Measurements from ENCODE around the gene ZCCHC7.
A peak's percentile ranks its signal among the peaks of the same experiment; 100 is the strongest.
"Not testable (repeated sequence)": the region's sequence is repeated elsewhere in the genome, so short reads cannot be mapped to it uniquely, and the experiment has no call there.

ZCCHC7 gene

DNA sequence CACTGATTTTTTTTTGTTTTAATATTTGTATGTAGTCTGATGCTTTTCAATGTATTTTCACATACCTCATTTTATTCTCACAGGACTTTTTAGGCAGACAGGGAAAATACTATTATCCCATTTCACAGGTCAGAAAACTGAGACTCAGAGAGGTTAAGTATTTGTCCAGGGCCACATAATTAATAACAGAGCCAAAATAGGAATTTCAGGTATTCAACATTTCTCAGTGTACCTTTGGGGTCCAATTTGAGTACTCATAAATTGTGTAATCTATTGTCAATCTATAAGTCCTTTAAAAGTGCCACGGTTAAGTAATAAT, 181.4 kb downstream of the ZCCHC7 start:
- Histone ChIP-seq H3K79me2 (ENCODE audit: control insufficient read depth, low read length) (peaks cover 76% of the 10 kb centered on the region), H3K27me3 (ENCODE audit: control insufficient read depth, low read length) (no peaks in the 10 kb centered on the region), H3F3A (ENCODE audit: control insufficient read depth, insufficient read depth) (peaks cover 57% of the 10 kb centered on the region), H3K27ac (ENCODE audit: low read depth, low read length) (peak overlapping the region; percentile 99), H3K4me2 (ENCODE audit: low read length) (peak overlapping the region; percentile 83), H3K9me3 (ENCODE audit: control insufficient read depth, insufficient read depth, low read length) (no peaks in the 10 kb centered on the region), H4K20me1 (ENCODE audit: control insufficient read depth, insufficient read depth, low read depth, low read length) (no peaks in the 10 kb centered on the region), H3K4me1 (ENCODE audit: control insufficient read depth, low read length) (peaks cover 93% of the 10 kb centered on the region), H3K4me3 (ENCODE audit: low read length) (peak overlapping the region; percentile 65), H3K9me2 (replicated peaks; ENCODE audit: control insufficient read depth, low read length) (no peaks in the 10 kb centered on the region), H3K36me3 (ENCODE audit: control insufficient read depth, low read length) (peaks cover 70% of the 10 kb centered on the region)
- TF ChIP-seq EZH2phosphoT487 (IDR thresholded peaks at IDR 0.05; ENCODE audit: borderline replicate concordance, low read length) = no peak
- TF ChIP-seq, protein P1, sequence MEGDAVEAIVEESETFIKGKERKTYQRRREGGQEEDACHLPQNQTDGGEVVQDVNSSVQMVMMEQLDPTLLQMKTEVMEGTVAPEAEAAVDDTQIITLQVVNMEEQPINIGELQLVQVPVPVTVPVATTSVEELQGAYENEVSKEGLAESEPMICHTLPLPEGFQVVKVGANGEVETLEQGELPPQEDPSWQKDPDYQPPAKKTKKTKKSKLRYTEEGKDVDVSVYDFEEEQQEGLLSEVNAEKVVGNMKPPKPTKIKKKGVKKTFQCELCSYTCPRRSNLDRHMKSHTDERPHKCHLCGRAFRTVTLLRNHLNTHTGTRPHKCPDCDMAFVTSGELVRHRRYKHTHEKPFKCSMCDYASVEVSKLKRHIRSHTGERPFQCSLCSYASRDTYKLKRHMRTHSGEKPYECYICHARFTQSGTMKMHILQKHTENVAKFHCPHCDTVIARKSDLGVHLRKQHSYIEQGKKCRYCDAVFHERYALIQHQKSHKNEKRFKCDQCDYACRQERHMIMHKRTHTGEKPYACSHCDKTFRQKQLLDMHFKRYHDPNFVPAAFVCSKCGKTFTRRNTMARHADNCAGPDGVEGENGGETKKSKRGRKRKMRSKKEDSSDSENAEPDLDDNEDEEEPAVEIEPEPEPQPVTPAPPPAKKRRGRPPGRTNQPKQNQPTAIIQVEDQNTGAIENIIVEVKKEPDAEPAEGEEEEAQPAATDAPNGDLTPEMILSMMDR (IDR thresholded peaks at IDR 0.05; ENCODE audit: low read depth, low read length, poor library complexity, severe bottlenecking) = no peak

DNA sequence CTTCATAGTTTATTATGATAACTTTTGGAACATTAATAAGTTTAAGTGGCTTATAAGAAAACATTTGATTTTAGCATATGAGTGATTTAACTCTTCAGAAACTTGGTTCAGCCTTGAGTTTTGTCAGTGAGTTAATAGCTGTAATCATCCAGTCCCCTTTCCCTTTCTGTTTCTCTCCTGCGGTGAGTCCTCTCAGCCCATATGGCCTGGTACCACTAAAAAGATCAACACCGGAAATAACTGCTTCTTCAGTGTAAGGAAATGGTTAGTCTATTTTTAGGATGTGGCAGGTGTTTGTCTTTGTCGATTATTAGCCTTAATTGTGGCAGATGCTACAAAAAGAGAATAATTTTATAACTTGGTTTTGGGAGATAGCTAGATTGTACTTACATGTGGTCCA, 181.9 kb downstream of the ZCCHC7 start:
- peaks cover 57% of the 10 kb centered on the region for H3F3A ChIP-seq (ENCODE audit: control insufficient read depth, insufficient read depth)
- peak overlapping the region; percentile 65 for H3K4me3 ChIP-seq (ENCODE audit: low read length)
- H3K79me2 ChIP-seq (ENCODE audit: control insufficient read depth, low read length) = peaks cover 71% of the 10 kb centered on the region
- H3K9me2 ChIP-seq (replicated peaks; ENCODE audit: control insufficient read depth, low read length) = no peaks in the 10 kb centered on the region
- no peaks in the 10 kb centered on the region for H4K20me1 ChIP-seq (ENCODE audit: control insufficient read depth, insufficient read depth, low read depth, low read length)
- no peak for TF ChIP-seq EZH2phosphoT487 (IDR thresholded peaks at IDR 0.05; ENCODE audit: borderline replicate concordance, low read length)
- TF ChIP-seq, protein P1 (IDR thresholded peaks at IDR 0.05; ENCODE audit: low read depth, low read length, poor library complexity, severe bottlenecking) = no peak
- H3K27me3 ChIP-seq (ENCODE audit: control insufficient read depth, low read length) = no peaks in the 10 kb centered on the region
- peak overlapping the region; percentile 99 for H3K27ac ChIP-seq (ENCODE audit: low read depth, low read length)
- peak overlapping the region; percentile 83 for H3K4me2 ChIP-seq (ENCODE audit: low read length)
- H3K36me3 ChIP-seq (ENCODE audit: control insufficient read depth, low read length) = peaks cover 74% of the 10 kb centered on the region
- no peaks in the 10 kb centered on the region for H3K9me3 ChIP-seq (ENCODE audit: control insufficient read depth, insufficient read depth, low read length)
- peaks cover 93% of the 10 kb centered on the region for H3K4me1 ChIP-seq (ENCODE audit: control insufficient read depth, low read length)

DNA sequence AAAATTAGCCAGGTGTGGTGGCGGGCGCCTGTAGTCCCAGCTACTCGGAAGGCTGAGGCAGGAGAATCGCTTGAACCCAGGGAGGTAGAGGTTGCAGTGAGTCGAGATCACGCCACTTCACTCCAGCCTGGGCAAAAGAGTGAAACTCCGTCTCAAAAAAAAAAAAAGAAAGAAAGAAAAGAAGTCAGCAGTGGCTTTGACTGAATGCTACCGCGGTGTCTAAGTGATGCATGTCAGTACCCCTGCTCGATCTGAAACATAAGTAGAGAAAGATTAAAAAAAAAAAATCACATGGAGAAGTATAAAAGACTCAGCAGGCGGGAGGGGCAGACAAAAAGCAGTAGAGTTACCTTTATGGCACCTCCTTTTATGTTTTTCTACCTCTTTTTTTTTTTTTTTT, 182.9 kb downstream of the ZCCHC7 start:
- Histone ChIP-seq H3K4me1 (ENCODE audit: control insufficient read depth, low read length) (peaks cover 93% of the 10 kb centered on the region), H3K36me3 (ENCODE audit: control insufficient read depth, low read length) (peaks cover 77% of the 10 kb centered on the region), H3K79me2 (ENCODE audit: control insufficient read depth, low read length) (peaks cover 64% of the 10 kb centered on the region), H3K4me3 (ENCODE audit: low read length) (peak overlapping the region; percentile 65), H3F3A (ENCODE audit: control insufficient read depth, insufficient read depth) (peaks cover 50% of the 10 kb centered on the region), H3K27ac (ENCODE audit: low read depth, low read length) (peak overlapping the region; percentile 99), H3K4me2 (ENCODE audit: low read length) (peak overlapping the region; percentile 83)
- H3K9me3 ChIP-seq (ENCODE audit: control insufficient read depth, insufficient read depth, low read length); H3K27me3 ChIP-seq (ENCODE audit: control insufficient read depth, low read length); H4K20me1 ChIP-seq (ENCODE audit: control insufficient read depth, insufficient read depth, low read depth, low read length); H3K9me2 ChIP-seq (replicated peaks; ENCODE audit: control insufficient read depth, low read length): not testable (repeated sequence)

DNA sequence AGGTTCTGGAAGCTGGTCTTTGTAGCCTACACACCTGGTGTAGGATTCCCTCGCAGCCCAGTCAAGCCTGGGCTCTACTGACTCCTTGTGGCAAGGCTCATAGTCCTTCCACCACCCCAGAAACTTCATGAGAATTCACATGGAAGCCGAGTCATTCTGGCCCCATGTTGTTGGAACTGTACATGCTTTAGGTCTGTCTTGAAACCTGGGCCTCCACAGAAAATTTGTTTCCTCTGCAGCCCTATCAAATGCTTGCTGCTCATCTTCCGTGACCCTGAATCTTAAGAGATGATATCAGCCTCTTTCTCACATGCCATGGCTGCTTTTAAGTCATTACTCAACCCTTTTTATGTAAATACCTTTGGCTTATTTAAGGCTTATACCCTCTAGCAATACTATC, 188.8 kb downstream of the ZCCHC7 start:
- Histone ChIP-seq H3K9me3 (ENCODE audit: control insufficient read depth, insufficient read depth, low read length) (no peaks in the 10 kb centered on the region), H3K4me3 (ENCODE audit: low read length) (no peak overlapping the region), H3K9me2 (replicated peaks; ENCODE audit: control insufficient read depth, low read length) (no peaks in the 10 kb centered on the region), H3F3A (ENCODE audit: control insufficient read depth, insufficient read depth) (peaks cover 16% of the 10 kb centered on the region), H3K27ac (ENCODE audit: low read depth, low read length) (peak overlapping the region; percentile 19), H3K36me3 (ENCODE audit: control insufficient read depth, low read length) (peaks cover 69% of the 10 kb centered on the region), H3K4me1 (ENCODE audit: control insufficient read depth, low read length) (peaks cover 69% of the 10 kb centered on the region), H3K4me2 (ENCODE audit: low read length) (peak overlapping the region; percentile 3; the same call in 1 of the 2 replicates), H3K79me2 (ENCODE audit: control insufficient read depth, low read length) (peaks cover 13% of the 10 kb centered on the region), H3K27me3 (ENCODE audit: control insufficient read depth, low read length) (no peaks in the 10 kb centered on the region), H4K20me1 (ENCODE audit: control insufficient read depth, insufficient read depth, low read depth, low read length) (no peaks in the 10 kb centered on the region)
- no peak for TF ChIP-seq EZH2phosphoT487 (IDR thresholded peaks at IDR 0.05; ENCODE audit: borderline replicate concordance, low read length)
- TF ChIP-seq, protein P1 (IDR thresholded peaks at IDR 0.05; ENCODE audit: low read depth, low read length, poor library complexity, severe bottlenecking) = peak; percentile 56
